ENCODE data around the gene PDRG1. TPM values are rescaled to one million over a fixed set of nuclear protein-coding genes. Genes with fewer than 3 reads are reported as not detected.
"Not testable (repeated sequence)": the region's sequence is repeated elsewhere in the genome, so short reads cannot be mapped to it uniquely, and the experiment has no call there.

The PDRG1 gene
- total RNA-seq, 1 donor from 2014 or later = 20.6 TPM

- no peaks in the 10 kb centered on the region for H3K4me1 ChIP-seq (ENCODE audit: insufficient read depth, low read length)
- Mint-ChIP-seq H3K9me3 (ENCODE audit: unreplicated experiment) (no peaks in the 10 kb centered on the region), H3K27me3 (ENCODE audit: low read depth, unreplicated experiment) (peaks cover 13% of the 10 kb centered on the region), H3K27ac (ENCODE audit: unreplicated experiment) (no peak overlapping the region), H3K4me3 (ENCODE audit: unreplicated experiment) (no peak overlapping the region), H3K4me1 (ENCODE audit: low read depth, unreplicated experiment) (no peaks in the 10 kb centered on the region), H3K36me3 (ENCODE audit: low read depth, unreplicated experiment) (no peaks in the 10 kb centered on the region)
- DNase-seq (ENCODE audit: low read depth) (no peak), FAIRE-seq (no peak)
- H3K27ac ChIP-seq (ENCODE audit: low read depth, low read length) = no peak overlapping the region
- peaks cover 3% of the 10 kb centered on the region for H3K27me3 ChIP-seq (ENCODE audit: insufficient read depth, low read length)
- H2AFZ ChIP-seq (ENCODE audit: low read depth, low read length) = no peak overlapping the region
- TF ChIP-seq CTCF (IDR thresholded peaks at IDR 0.05; ENCODE audit: insufficient read depth, low read depth, low read length) (no peak), EZH2 (IDR thresholded peaks at IDR 0.05; ENCODE audit: insufficient read depth, low read length) (no peak)
- no peak overlapping the region for H3K4me2 ChIP-seq (ENCODE audit: low read length)
- no peaks in the 10 kb centered on the region for H3K36me3 ChIP-seq (ENCODE audit: insufficient read depth, low read length)
- no peaks in the 10 kb centered on the region for H4K20me1 ChIP-seq (ENCODE audit: insufficient read depth, low read length)
- no peaks in the 10 kb centered on the region for H3K79me2 ChIP-seq (ENCODE audit: insufficient read depth, low read length)
- H3K9me3 ChIP-seq (ENCODE audit: insufficient read depth, low read depth, low read length) = no peaks in the 10 kb centered on the region
- no peak overlapping the region for H3K9ac ChIP-seq (ENCODE audit: low read length)
- no peak overlapping the region for H3K4me3 ChIP-seq (ENCODE audit: insufficient read depth, low read depth, low read length)
Measured at GRCh38 chr20:31933698-31934097, 18.1 kb downstream of the PDRG1 start.

- no peaks in the 10 kb centered on the region for H3K36me3 Mint-ChIP-seq (ENCODE audit: low read depth, unreplicated experiment)
- no peaks in the 10 kb centered on the region for H3K9me3 ChIP-seq (ENCODE audit: insufficient read depth, low read depth, low read length)
- peaks cover 4% of the 10 kb centered on the region for H3K27me3 ChIP-seq (ENCODE audit: insufficient read depth, low read length)
- no peak overlapping the region for H3K4me2 ChIP-seq (ENCODE audit: low read length)
- H3K4me3 Mint-ChIP-seq (ENCODE audit: unreplicated experiment) = no peak overlapping the region
- no peaks in the 10 kb centered on the region for H3K9me3 Mint-ChIP-seq (ENCODE audit: unreplicated experiment)
- no peaks in the 10 kb centered on the region for H3K36me3 ChIP-seq (ENCODE audit: insufficient read depth, low read length)
- H3K9ac ChIP-seq (ENCODE audit: low read length) = no peak overlapping the region
- no peak overlapping the region for H3K27ac ChIP-seq (ENCODE audit: low read depth, low read length)
- H2AFZ ChIP-seq (ENCODE audit: low read depth, low read length) = no peak overlapping the region
- H3K4me1 ChIP-seq (ENCODE audit: insufficient read depth, low read length) = no peaks in the 10 kb centered on the region
- TF ChIP-seq CTCF (IDR thresholded peaks at IDR 0.05; ENCODE audit: insufficient read depth, low read depth, low read length) = no peak
- TF ChIP-seq EZH2 (IDR thresholded peaks at IDR 0.05; ENCODE audit: insufficient read depth, low read length) = no peak
- H3K27me3 Mint-ChIP-seq (ENCODE audit: low read depth, unreplicated experiment) = peaks cover 8% of the 10 kb centered on the region
- H3K79me2 ChIP-seq (ENCODE audit: insufficient read depth, low read length) = no peaks in the 10 kb centered on the region
- no peaks in the 10 kb centered on the region for H3K4me1 Mint-ChIP-seq (ENCODE audit: low read depth, unreplicated experiment)
- H4K20me1 ChIP-seq (ENCODE audit: insufficient read depth, low read length) = no peaks in the 10 kb centered on the region
- no peak for DNase-seq (ENCODE audit: low read depth)
- no peak overlapping the region for H3K4me3 ChIP-seq (ENCODE audit: insufficient read depth, low read depth, low read length)
- no peak overlapping the region for H3K27ac Mint-ChIP-seq (ENCODE audit: unreplicated experiment)
- no peak for FAIRE-seq
Measured at GRCh38 chr20:31930779-31931178, 21.1 kb downstream of the PDRG1 start.

- H3K4me3 ChIP-seq (ENCODE audit: insufficient read depth, low read depth, low read length); H3K36me3 ChIP-seq (ENCODE audit: insufficient read depth, low read length); DNase-seq (ENCODE audit: low read depth); H3K9me3 Mint-ChIP-seq (ENCODE audit: unreplicated experiment); H3K4me2 ChIP-seq (ENCODE audit: low read length); H2AFZ ChIP-seq (ENCODE audit: low read depth, low read length); H3K79me2 ChIP-seq (ENCODE audit: insufficient read depth, low read length); H4K20me1 ChIP-seq (ENCODE audit: insufficient read depth, low read length); H3K27me3 ChIP-seq (ENCODE audit: insufficient read depth, low read length); FAIRE-seq; H3K9ac ChIP-seq (ENCODE audit: low read length); H3K9me3 ChIP-seq (ENCODE audit: insufficient read depth, low read depth, low read length); H3K36me3 Mint-ChIP-seq (ENCODE audit: low read depth, unreplicated experiment); H3K4me3 Mint-ChIP-seq (ENCODE audit: unreplicated experiment); H3K4me1 ChIP-seq (ENCODE audit: insufficient read depth, low read length); H3K4me1 Mint-ChIP-seq (ENCODE audit: low read depth, unreplicated experiment); H3K27ac Mint-ChIP-seq (ENCODE audit: unreplicated experiment); H3K27ac ChIP-seq (ENCODE audit: low read depth, low read length): not testable (repeated sequence)
- peaks cover 11% of the 10 kb centered on the region for H3K27me3 Mint-ChIP-seq (ENCODE audit: low read depth, unreplicated experiment)
Measured at GRCh38 chr20:31929631-31930030, 22.2 kb downstream of the PDRG1 start.

All from astrocyte (in vitro differentiated cells and primary cell).